HEK293 (cell line): Measurements from ENCODE around the gene COL15A1.

ENCODE experiments used
- ATF2 ChIP-seq: fragments of 450-650 bp; formaldehyde crosslinking; IDR thresholded peaks from 2 replicates; pipeline ENCODE4 v1.5.1; 2016; ENCODE audit warnings: missing biosample characterization, missing genetic modification characterization, low read depth
- TCF7L2 ChIP-seq: IDR thresholded peaks from 2 replicates; pipeline ENCODE4 v1.6.1; 2011; ENCODE audit warnings: low read depth, mild to moderate bottlenecking, inconsistent platforms, low read length, moderate library complexity, borderline replicate concordance
- ZBTB7A ChIP-seq: fragments of 450-650 bp; formaldehyde crosslinking; IDR thresholded peaks from 2 replicates; pipeline ENCODE4 v1.5.1; 2016; ENCODE audit warnings: low read depth, missing biosample characterization, missing genetic modification characterization
- ZFP41 ChIP-seq: fragments of 450-650 bp; formaldehyde crosslinking; IDR thresholded peaks from 2 replicates; pipeline ENCODE4 v1.5.1; 2016; ENCODE audit warnings: missing biosample characterization, missing genetic modification characterization, borderline replicate concordance
- ZNF138 ChIP-seq: fragments of 450-650 bp; formaldehyde crosslinking; IDR thresholded peaks from 2 replicates; pipeline ENCODE4 v1.5.1; 2016; ENCODE audit warnings: missing biosample characterization, missing genetic modification characterization, borderline replicate concordance
- ZNF23 ChIP-seq: fragments of 450-650 bp; formaldehyde crosslinking; IDR thresholded peaks from 2 replicates; pipeline ENCODE4 v1.5.1; 2016; ENCODE audit warnings: missing biosample characterization, missing genetic modification characterization, borderline replicate concordance
- ZNF239 ChIP-seq: fragments of 450-650 bp; formaldehyde crosslinking; IDR thresholded peaks from 2 replicates; pipeline ENCODE4 v1.5.1; 2016; ENCODE audit warnings: missing biosample characterization, missing genetic modification characterization
- ZNF274 ChIP-seq, 2 experiments: fragments of 200-500 bp in 1 of 2; fragments of 450-650 bp in 1 of 2; sonication (Bioruptor generic) in 1 of 2; formaldehyde crosslinking in 1 of 2; IDR thresholded peaks; 2 replicates each; pipeline versions ENCODE4 v1.5.1 to v1.6.1; 2014 to 2016; ENCODE audit warnings: borderline replicate concordance in 1 of 2, inconsistent platforms in 1 of 2, low read length in 1 of 2, missing biosample characterization in 1 of 2, missing genetic modification characterization in 1 of 2
- ZNF391 ChIP-seq: fragments of 450-650 bp; formaldehyde crosslinking; IDR thresholded peaks from 2 replicates; pipeline ENCODE4 v1.5.1; 2016; ENCODE audit warnings: low read depth, missing biosample characterization, missing genetic modification characterization, borderline replicate concordance
- ZNF555 ChIP-seq: fragments of 450-650 bp; formaldehyde crosslinking; conservative IDR thresholded peaks from 2 replicates; pipeline ENCODE4 v1.5.1; 2017; ENCODE audit warnings: missing biosample characterization, mild to moderate bottlenecking, missing genetic modification characterization, inconsistent platforms
- ZNF670 ChIP-seq: fragments of 450-650 bp; formaldehyde crosslinking; IDR thresholded peaks from 2 replicates; pipeline ENCODE4 v1.5.1; 2016; ENCODE audit warnings: missing biosample characterization, missing genetic modification characterization, low read depth
- ZSCAN5A ChIP-seq: fragments of 450-650 bp; formaldehyde crosslinking; IDR thresholded peaks from 2 replicates; pipeline ENCODE4 v1.5.1; 2016; ENCODE audit warnings: missing biosample characterization, missing genetic modification characterization
- TF ChIP-seq, protein P1 (sequence below): fragments of 450-650 bp; formaldehyde crosslinking; IDR thresholded peaks from 2 replicates; pipeline ENCODE4 v1.5.1; 2016; ENCODE audit warnings: missing biosample characterization, missing genetic modification characterization

GRCh38 chr9:99019510-99020331 is 76.0 kb downstream of the COL15A1 start:
- TF ChIP-seq, protein P1, sequence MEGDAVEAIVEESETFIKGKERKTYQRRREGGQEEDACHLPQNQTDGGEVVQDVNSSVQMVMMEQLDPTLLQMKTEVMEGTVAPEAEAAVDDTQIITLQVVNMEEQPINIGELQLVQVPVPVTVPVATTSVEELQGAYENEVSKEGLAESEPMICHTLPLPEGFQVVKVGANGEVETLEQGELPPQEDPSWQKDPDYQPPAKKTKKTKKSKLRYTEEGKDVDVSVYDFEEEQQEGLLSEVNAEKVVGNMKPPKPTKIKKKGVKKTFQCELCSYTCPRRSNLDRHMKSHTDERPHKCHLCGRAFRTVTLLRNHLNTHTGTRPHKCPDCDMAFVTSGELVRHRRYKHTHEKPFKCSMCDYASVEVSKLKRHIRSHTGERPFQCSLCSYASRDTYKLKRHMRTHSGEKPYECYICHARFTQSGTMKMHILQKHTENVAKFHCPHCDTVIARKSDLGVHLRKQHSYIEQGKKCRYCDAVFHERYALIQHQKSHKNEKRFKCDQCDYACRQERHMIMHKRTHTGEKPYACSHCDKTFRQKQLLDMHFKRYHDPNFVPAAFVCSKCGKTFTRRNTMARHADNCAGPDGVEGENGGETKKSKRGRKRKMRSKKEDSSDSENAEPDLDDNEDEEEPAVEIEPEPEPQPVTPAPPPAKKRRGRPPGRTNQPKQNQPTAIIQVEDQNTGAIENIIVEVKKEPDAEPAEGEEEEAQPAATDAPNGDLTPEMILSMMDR (tag by site-specific recombination) = no peak
- TF ChIP-seq ZNF23 (tag by site-specific recombination) = no peak
- no peak for TF ChIP-seq ZNF391 (tag by site-specific recombination)
- TF ChIP-seq ZNF239 (tag by site-specific recombination) = no peak
- no peak for TF ChIP-seq ZFP41 (tag by site-specific recombination)
- no peak for TF ChIP-seq ZNF670 (tag by site-specific recombination)
- no peak for TF ChIP-seq ZNF138 (tag by site-specific recombination)
- TF ChIP-seq ZSCAN5A = no peak
- no peak for TF ChIP-seq ZBTB7A
- no peak for TF ChIP-seq ZNF274 (IDR thresholded peaks at IDR 0.05; ENCODE audit: low read length)
- no peak for TF ChIP-seq ZNF274 (tag by site-specific recombination; IDR thresholded peaks at IDR 0.05; ENCODE audit: borderline replicate concordance)
- TF ChIP-seq ZNF555 = no peak
- peak; percentile 50; the same call in 1 of the 2 replicates for TF ChIP-seq ATF2 (tag by site-specific recombination)
- no peak for TF ChIP-seq TCF7L2
